Large intestine (tissue), 3 donors: Measurements from ENCODE around the gene U2AF1L4. TPM values are rescaled to one million over a fixed set of nuclear protein-coding genes. Genes with fewer than 3 reads are reported as not detected.
A peak's percentile ranks its signal among the peaks of the same experiment; 100 is the strongest.

ENCODE experiments used
- DNase-seq, 2 donors: peaks; one replicate each; pipeline versions ENCODE4 v3.0.0 to v3.0.0-alpha.2; 2013
- H3K27ac ChIP-seq: one replicate; pipeline ENCODE4 v1.5.1; 2013; ENCODE audit warnings: low read length
- H3K27me3 ChIP-seq: 2 replicates; pipeline ENCODE4 v1.6.1; 2013; ENCODE audit warnings: low read length; ENCODE audit not compliant: control insufficient read depth, insufficient read depth
- H3K36me3 ChIP-seq: 2 replicates; pipeline ENCODE4 v1.6.1; 2013; ENCODE audit warnings: low read length; ENCODE audit not compliant: control insufficient read depth, insufficient read depth
- H3K4me1 ChIP-seq: one replicate; pipeline ENCODE4 v1.6.1; 2013; ENCODE audit warnings: low read length; ENCODE audit not compliant: control insufficient read depth, insufficient read depth
- H3K4me3 ChIP-seq: one replicate; pipeline ENCODE4 v1.5.1; 2013; ENCODE audit warnings: low read length
- H3K9me3 ChIP-seq: one replicate; pipeline ENCODE4 v1.6.1; 2013; ENCODE audit warnings: mild to moderate bottlenecking, low read depth, low read length, moderate library complexity; ENCODE audit not compliant: control insufficient read depth
- WGBS: methylation state at CpG from one replicate; pipeline ENCODE4 v1.1.5; 2013; ENCODE audit warnings: low lambda C conversion rate; ENCODE audit not compliant: insufficient coverage; 5-methylcytosine and 5-hydroxymethylcytosine counted together
- polyA plus RNA-seq: library from polyadenylated mRNA; unstranded; fragments of 120-200 nt; gene quantifications from one replicate; pipeline ENCODE4 v1.2.1, GENCODE V29; 2013

The U2AF1L4 gene
- polyA plus RNA-seq, 1 donor = 31.2 TPM

DNA sequence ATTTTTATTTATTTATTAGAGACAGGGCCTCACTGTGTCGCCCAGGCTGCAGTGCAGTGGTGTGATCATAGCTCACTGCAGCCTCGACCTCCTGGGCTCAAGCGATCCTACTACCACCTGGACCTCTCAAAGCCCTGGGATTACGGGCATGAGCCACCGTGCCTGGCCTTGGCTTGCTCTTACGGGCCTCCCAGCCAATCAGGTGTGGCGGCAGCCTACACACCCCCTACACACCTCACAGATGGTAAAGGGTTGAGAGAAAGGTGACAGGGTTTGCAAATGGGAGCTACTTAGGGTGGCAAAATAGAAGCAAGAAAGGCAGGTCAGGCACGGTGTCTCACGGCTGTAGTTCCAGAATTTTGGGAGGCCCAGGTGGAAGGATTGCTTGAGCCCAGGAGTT, 41.9 kb downstream of the U2AF1L4 start:
- Histone ChIP-seq H3K4me1 (peaks cover 3% of the 10 kb centered on the region), H3K36me3 (no peaks in the 10 kb centered on the region), H3K27me3 (peaks cover 10% of the 10 kb centered on the region), H3K27ac (no peak overlapping the region), H3K9me3 (peaks cover 3% of the 10 kb centered on the region), H3K4me3 (no peak overlapping the region)
- no peak for DNase-seq
- WGBS = no CpG with 5 or more reads among the region's 9 CpGs

DNA sequence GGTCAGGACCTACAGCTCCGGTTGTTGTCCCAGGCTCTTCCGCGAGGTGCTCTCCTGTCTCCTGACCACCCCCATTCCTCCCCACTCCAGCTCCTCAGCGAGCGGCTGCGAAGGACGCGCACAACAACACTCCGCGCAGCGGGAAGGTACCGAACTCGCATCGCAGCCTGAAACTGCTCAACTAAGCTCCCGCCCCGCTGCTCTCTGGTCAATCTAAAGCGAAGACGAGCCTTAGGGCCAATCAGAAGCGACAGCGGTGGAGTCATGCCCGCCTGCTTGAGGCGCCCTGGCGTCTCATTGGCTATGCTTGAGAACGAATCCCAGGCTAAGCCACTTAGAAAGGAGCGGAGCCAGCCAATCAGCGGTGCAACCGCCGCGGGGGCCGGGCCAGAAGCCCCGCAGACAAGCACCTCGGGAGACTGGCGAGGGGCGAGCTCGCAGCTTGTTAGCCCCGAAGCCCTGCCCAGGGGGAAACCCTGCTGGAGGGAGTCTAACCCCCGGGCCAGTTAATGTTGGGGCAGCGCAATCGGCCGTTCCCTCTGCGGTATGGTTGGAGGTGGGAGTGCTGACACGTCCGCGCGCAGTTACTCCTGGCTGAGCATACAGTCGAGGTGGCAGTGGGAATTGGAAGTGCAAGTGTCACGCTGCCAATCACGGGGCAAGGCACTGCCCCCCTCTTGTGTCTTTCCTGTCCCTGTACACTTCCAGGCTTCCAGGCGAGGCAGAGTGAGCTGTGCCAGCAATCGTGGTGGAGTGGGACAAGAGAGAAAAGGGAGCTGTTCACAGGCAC, 42.8 kb downstream of the U2AF1L4 start:
- Histone ChIP-seq H3K9me3 (peaks cover 3% of the 10 kb centered on the region), H3K4me3 (peak overlapping the region; percentile 50), H3K36me3 (no peaks in the 10 kb centered on the region), H3K27me3 (peaks cover 10% of the 10 kb centered on the region), H3K4me1 (peaks cover 3% of the 10 kb centered on the region), H3K27ac (no peak overlapping the region)
- no CpG with 5 or more reads among the region's 50 CpGs for WGBS
- peak; percentile 92 to 96 for DNase-seq

DNA sequence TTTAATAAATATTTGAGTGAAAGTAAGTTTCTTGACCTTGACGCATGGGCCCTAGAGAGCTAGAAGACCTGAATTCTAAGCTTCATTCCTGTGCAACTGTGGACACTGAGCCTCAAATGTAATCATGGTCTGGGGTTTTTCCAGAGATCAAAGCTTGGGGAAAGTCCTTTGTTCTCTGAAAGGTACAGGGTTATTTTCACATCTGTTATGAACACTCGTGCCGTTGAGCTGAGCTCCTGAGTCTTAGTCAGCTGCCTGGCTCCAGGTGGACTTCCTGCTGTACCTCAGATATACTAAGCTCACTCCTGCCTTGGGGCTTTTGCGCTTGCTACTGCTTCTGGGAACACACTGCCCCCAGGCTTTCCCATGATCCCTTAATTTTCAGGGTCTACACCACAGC, 48.4 kb downstream of the U2AF1L4 start:
- Histone ChIP-seq H3K9me3 (no peaks in the 10 kb centered on the region), H3K27ac (no peak overlapping the region), H3K4me1 (no peaks in the 10 kb centered on the region), H3K4me3 (no peak overlapping the region), H3K36me3 (no peaks in the 10 kb centered on the region), H3K27me3 (no peaks in the 10 kb centered on the region)
- DNase-seq = no peak
- WGBS = no CpG with 5 or more reads among the region's 4 CpGs

DNA sequence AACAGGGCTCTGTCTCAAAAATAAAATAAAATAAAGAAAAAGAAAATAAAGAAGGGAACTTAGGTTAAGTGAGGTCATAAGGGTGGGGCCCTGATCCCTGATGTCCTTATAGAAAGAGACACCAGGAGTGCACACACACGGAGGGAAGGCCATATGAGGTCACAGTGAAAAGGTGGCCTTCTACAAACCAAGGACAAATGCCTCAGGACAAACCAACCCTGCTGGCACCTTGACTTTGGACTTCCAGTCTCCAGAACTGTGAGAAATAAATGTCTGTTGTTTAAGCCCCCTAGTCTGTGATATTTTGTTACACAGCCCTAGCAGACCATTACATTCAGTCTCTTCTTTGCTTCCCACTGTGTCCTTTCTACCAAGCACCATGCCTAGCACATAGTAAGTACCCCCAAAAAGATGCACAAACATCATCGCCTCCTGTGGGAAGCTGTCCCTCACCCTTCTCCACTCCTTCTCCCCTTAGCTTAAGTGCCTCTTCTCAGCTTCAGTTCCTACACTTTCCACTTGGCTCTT, 49.3 kb downstream of the U2AF1L4 start:
- no CpG with 5 or more reads among the region's 2 CpGs for WGBS
- Histone ChIP-seq H3K9me3 (no peaks in the 10 kb centered on the region), H3K27ac (no peak overlapping the region), H3K4me3 (no peak overlapping the region), H3K27me3 (no peaks in the 10 kb centered on the region), H3K36me3 (no peaks in the 10 kb centered on the region), H3K4me1 (no peaks in the 10 kb centered on the region)
- DNase-seq = no peak

DNA sequence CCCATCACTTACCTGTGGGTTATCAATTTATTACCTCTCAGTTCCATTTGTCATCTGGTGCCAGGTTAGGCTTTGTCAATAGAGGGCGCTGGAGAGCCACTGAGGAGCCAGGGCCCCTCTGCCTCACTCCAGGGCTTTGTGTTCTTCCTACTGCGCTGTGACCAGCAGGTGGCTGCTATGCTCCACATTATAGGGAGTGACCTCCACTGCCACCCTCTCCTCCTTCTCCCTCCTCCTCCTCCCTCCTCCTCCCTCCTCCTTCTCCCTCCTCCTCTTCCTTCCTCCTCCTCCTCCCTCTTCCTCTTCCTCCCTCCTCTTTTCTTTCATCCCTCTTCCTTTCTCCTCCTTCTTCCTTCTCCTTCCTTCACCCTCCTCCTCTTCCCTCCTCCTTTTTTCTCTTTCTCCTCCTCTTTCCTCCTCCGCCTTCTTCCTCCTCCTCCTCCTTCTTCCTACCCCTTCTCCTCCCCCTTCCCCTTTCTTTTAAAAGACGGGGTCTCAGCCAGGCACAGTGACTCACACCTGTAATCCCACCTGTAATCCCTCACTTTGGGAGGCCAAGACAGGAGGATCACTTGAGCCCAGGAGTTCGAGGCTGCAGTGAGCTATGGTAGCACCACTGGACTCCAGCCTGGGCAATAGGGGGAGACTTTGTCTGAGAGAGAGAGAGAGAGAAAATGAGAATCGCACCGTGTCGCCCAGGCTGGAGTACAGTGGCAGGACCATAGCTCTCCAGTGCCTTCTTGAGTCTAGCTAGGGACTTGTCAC, 51.2 kb downstream of the U2AF1L4 start:
- peak; percentile 81 to 84 for DNase-seq
- Histone ChIP-seq H3K27me3 (no peaks in the 10 kb centered on the region), H3K4me3 (no peak overlapping the region), H3K36me3 (no peaks in the 10 kb centered on the region), H3K27ac (no peak overlapping the region), H3K4me1 (no peaks in the 10 kb centered on the region), H3K9me3 (no peaks in the 10 kb centered on the region)
- 86% methylated on average over 1 of the region's 8 CpGs for WGBS

DNA sequence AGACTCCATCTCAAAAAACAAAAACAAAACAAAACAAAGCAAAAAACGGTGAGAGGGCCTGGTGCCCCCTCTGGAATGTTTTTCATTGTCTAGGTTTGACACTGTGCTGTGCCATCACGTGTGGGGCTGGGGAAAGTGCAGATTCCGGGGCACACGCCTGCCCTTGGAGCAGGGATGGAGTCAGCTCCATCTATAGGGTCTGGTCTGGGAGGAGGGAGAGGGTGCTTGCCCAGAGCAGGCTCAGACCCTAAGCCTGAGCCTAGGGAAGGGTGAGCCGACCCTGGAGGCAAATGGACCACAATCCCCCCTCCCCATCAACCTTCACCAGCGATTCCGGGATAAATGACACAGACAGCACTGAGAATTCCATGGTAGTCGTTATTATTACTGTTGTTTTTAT, 51.8 kb downstream of the U2AF1L4 start:
- no CpG with 5 or more reads among the region's 8 CpGs for WGBS
- Histone ChIP-seq H3K4me3 (no peak overlapping the region), H3K36me3 (no peaks in the 10 kb centered on the region), H3K27me3 (no peaks in the 10 kb centered on the region), H3K9me3 (no peaks in the 10 kb centered on the region), H3K4me1 (no peaks in the 10 kb centered on the region), H3K27ac (no peak overlapping the region)
- DNase-seq = no peak

Other genes starting within 250 kb of the U2AF1L4 start
- 36.0 TPM for gene DMKN, start 231.8 kb downstream of the U2AF1L4 start, polyA plus RNA-seq
- gene SBSN, start 217.1 kb downstream of the U2AF1L4 start, polyA plus RNA-seq = not detected
- gene GAPDHS, start 212.0 kb downstream of the U2AF1L4 start, polyA plus RNA-seq = not detected
- gene TMEM147, start 199.8 kb downstream of the U2AF1L4 start, polyA plus RNA-seq = 89.6 TPM
- not detected for gene ATP4A, start 181.8 kb downstream of the U2AF1L4 start, polyA plus RNA-seq
- gene PMIS2, start 159.2 kb downstream of the U2AF1L4 start, polyA plus RNA-seq = not detected
- 13.3 TPM for gene HAUS5, start 132.7 kb downstream of the U2AF1L4 start, polyA plus RNA-seq
- 56.9 TPM for gene RBM42, start 116.4 kb downstream of the U2AF1L4 start, polyA plus RNA-seq
- 1.5 TPM for gene ETV2, start 103.7 kb downstream of the U2AF1L4 start, polyA plus RNA-seq
- 356 TPM for gene COX6B1, start 97.1 kb downstream of the U2AF1L4 start, polyA plus RNA-seq
- 0.04 TPM for gene UPK1A, start 78.9 kb downstream of the U2AF1L4 start, polyA plus RNA-seq
- gene ZBTB32, start 40.9 kb downstream of the U2AF1L4 start, polyA plus RNA-seq = 0.51 TPM
- gene KMT2B, start 27.4 kb downstream of the U2AF1L4 start, polyA plus RNA-seq = 33.2 TPM
- 3.8 TPM for gene IGFLR1, start 3.0 kb downstream of the U2AF1L4 start, polyA plus RNA-seq
- 63.3 TPM for gene PSENEN, start 233 bp upstream of the U2AF1L4 start, polyA plus RNA-seq
- 11.3 TPM for gene LIN37, start 3.2 kb upstream of the U2AF1L4 start, polyA plus RNA-seq
- gene HSPB6, start 11.6 kb upstream of the U2AF1L4 start, polyA plus RNA-seq = 50.2 TPM
- gene PROSER3, start 12.8 kb upstream of the U2AF1L4 start, polyA plus RNA-seq = 16.3 TPM
- gene ARHGAP33, start 30.1 kb upstream of the U2AF1L4 start, polyA plus RNA-seq = 22.2 TPM
- 1.9 TPM for gene PRODH2, start 67.4 kb upstream of the U2AF1L4 start, polyA plus RNA-seq
- 3.2 TPM for gene NPHS1, start 107.1 kb upstream of the U2AF1L4 start, polyA plus RNA-seq
- 1.8 TPM for gene KIRREL2, start 111.5 kb upstream of the U2AF1L4 start, polyA plus RNA-seq
- gene APLP1, start 123.2 kb upstream of the U2AF1L4 start, polyA plus RNA-seq = 32.7 TPM
- 7.7 TPM for gene NFKBID, start 155.1 kb upstream of the U2AF1L4 start, polyA plus RNA-seq
- 11.1 TPM for gene HCST, start 157.1 kb upstream of the U2AF1L4 start, polyA plus RNA-seq
- gene TYROBP, start 162.9 kb upstream of the U2AF1L4 start, polyA plus RNA-seq = 41.8 TPM
- 10.7 TPM for gene LRFN3, start 191.0 kb upstream of the U2AF1L4 start, polyA plus RNA-seq
- gene SDHAF1, start 249.8 kb upstream of the U2AF1L4 start, polyA plus RNA-seq = 23.4 TPM